NB4 (cell line): ENCODE data around the gene TRIM32.

Experiments used
- DNase-seq: peaks from one replicate; pipeline ENCODE4 v3.0.0; 2010; ENCODE audit warnings: low read depth
- H3K4me3 ChIP-seq: one replicate; pipeline ENCODE4 v1.5.1; 2011; ENCODE audit warnings: mild to moderate bottlenecking, low read depth, low read length, moderate library complexity
- MYC ChIP-seq: IDR thresholded peaks from 2 replicates; pipeline ENCODE4 v1.6.1; 2011; ENCODE audit warnings: low read depth, low read length
- POLR2A ChIP-seq: IDR thresholded peaks from 2 replicates; pipeline ENCODE4 v1.6.1; 2011; ENCODE audit warnings: mild to moderate bottlenecking; ENCODE audit not compliant: insufficient read length; ENCODE audit errors: extremely low read depth
- TF ChIP-seq, protein P1 (sequence below): IDR thresholded peaks from 2 replicates; pipeline ENCODE4 v1.6.1; 2011; ENCODE audit warnings: low read depth, low read length
- TF ChIP-seq, protein P2 (sequence below): IDR thresholded peaks from one replicate; pipeline ENCODE4 v1.5.1; 2012; ENCODE audit warnings: low read depth, low read length

TRIM32 gene

DNA sequence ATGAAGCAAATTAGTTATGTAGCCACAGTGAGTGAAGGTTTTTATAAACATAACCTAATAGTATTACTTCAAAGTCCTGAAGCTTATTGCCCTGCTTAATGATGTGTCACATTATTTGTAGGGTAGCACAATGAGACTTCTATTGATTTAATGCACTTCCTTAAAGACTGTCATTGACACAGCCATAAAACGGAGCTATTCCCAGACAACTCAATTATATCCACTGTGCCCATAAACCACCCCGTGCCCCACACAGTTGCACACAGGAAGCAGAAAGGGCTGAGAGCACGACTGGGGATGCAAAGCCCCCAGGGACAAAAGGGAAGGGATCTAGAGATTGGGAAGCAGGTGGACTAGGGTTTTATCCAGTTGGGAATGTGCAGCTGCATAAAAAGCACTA, 37.0 kb downstream of the TRIM32 start:
- H3K4me3 ChIP-seq: no peak overlapping the region
- no peak for DNase-seq
- TF ChIP-seq, protein P1, sequence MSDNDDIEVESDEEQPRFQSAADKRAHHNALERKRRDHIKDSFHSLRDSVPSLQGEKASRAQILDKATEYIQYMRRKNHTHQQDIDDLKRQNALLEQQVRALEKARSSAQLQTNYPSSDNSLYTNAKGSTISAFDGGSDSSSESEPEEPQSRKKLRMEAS: no peak
- TF ChIP-seq POLR2A (no peak), MYC (no peak)
- TF ChIP-seq, protein P2, sequence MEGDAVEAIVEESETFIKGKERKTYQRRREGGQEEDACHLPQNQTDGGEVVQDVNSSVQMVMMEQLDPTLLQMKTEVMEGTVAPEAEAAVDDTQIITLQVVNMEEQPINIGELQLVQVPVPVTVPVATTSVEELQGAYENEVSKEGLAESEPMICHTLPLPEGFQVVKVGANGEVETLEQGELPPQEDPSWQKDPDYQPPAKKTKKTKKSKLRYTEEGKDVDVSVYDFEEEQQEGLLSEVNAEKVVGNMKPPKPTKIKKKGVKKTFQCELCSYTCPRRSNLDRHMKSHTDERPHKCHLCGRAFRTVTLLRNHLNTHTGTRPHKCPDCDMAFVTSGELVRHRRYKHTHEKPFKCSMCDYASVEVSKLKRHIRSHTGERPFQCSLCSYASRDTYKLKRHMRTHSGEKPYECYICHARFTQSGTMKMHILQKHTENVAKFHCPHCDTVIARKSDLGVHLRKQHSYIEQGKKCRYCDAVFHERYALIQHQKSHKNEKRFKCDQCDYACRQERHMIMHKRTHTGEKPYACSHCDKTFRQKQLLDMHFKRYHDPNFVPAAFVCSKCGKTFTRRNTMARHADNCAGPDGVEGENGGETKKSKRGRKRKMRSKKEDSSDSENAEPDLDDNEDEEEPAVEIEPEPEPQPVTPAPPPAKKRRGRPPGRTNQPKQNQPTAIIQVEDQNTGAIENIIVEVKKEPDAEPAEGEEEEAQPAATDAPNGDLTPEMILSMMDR: no peak

- DNase-seq: no peak
- TF ChIP-seq POLR2A (no peak), MYC (no peak)
- TF ChIP-seq, protein P1: no peak
- H3K4me3 ChIP-seq: no peak overlapping the region
These were observed 39.5 kb downstream of the TRIM32 start for GRCh38 chr9:116726602-116727001.

- TF ChIP-seq MYC (no peak), POLR2A (no peak)
- TF ChIP-seq, protein P2: no peak
- TF ChIP-seq, protein P1: no peak
- H3K4me3 ChIP-seq: no peak overlapping the region
- no peak for DNase-seq
These were observed 46.0 kb downstream of the TRIM32 start for GRCh38 chr9:116733010-116733641.

GRCh38 chr9:116736399-116737151, 49.5 kb downstream of the TRIM32 start:
- H3K4me3 ChIP-seq: no peak overlapping the region
- no peak for DNase-seq
- TF ChIP-seq, protein P1: no peak
- TF ChIP-seq POLR2A (no peak), MYC (no peak)
- TF ChIP-seq, protein P2: no peak

- DNase-seq: peak; percentile 69
- no peak for TF ChIP-seq MYC
- TF ChIP-seq, protein P1: no peak
- TF ChIP-seq POLR2A: no peak
- TF ChIP-seq, protein P2: peak; percentile 85
- no peak overlapping the region for H3K4me3 ChIP-seq
These were observed 50.0 kb downstream of the TRIM32 start for GRCh38 chr9:116737152-116737546.

GRCh38 chr9:116741086-116741740, 54.1 kb downstream of the TRIM32 start:
- no peak overlapping the region for H3K4me3 ChIP-seq
- no peak for TF ChIP-seq POLR2A
- no peak for TF ChIP-seq MYC
- TF ChIP-seq, protein P1: no peak
- TF ChIP-seq, protein P2: no peak
- no peak for DNase-seq
